HPDE6-E6E7 (cell line): ENCODE data around the gene PGM2L1.
A peak's percentile ranks its signal among the peaks of the same experiment; 100 is the strongest.

ENCODE experiments used
- DNase-seq: peaks from one replicate; pipeline ENCODE4 v3.0.0; 2011; ENCODE audit warnings: missing footprints; ENCODE audit errors: extremely low spot score

Gene PGM2L1

GRCh38 chr11:74299015-74299414 is 99.2 kb downstream of the PGM2L1 start:
- no peak for DNase-seq

GRCh38 chr11:74297484-74297883 is 100.7 kb downstream of the PGM2L1 start:
- DNase-seq, result no peak

GRCh38 chr11:74288911-74289310 is 109.3 kb downstream of the PGM2L1 start:
- DNase-seq, result no peak

GRCh38 chr11:74288161-74288560 is 110.1 kb downstream of the PGM2L1 start:
- peak; percentile 44 for DNase-seq

GRCh38 chr11:74284466-74284865 is 113.8 kb downstream of the PGM2L1 start:
- DNase-seq, result no peak

- no peak for DNase-seq
Measured at GRCh38 chr11:74283580-74284180, 114.6 kb downstream of the PGM2L1 start.

GRCh38 chr11:74282914-74283371 is 115.3 kb downstream of the PGM2L1 start:
- DNase-seq, result no peak

GRCh38 chr11:74282421-74282820 is 115.8 kb downstream of the PGM2L1 start:
- no peak for DNase-seq

- no peak for DNase-seq
Measured at GRCh38 chr11:74280494-74280893, 117.7 kb downstream of the PGM2L1 start.
